HG03045 (cell line): ENCODE measurements around the gene ACVR2B.

ENCODE experiments used
- ATAC-seq: cut with Tn5 transposase; IDR thresholded peaks from one replicate; pipeline ENCODE4 v1.9.1; 2021; ENCODE audit warnings: mild to moderate bottlenecking, moderate library complexity; ENCODE audit not compliant: unreplicated experiment

ACVR2B gene

DNA sequence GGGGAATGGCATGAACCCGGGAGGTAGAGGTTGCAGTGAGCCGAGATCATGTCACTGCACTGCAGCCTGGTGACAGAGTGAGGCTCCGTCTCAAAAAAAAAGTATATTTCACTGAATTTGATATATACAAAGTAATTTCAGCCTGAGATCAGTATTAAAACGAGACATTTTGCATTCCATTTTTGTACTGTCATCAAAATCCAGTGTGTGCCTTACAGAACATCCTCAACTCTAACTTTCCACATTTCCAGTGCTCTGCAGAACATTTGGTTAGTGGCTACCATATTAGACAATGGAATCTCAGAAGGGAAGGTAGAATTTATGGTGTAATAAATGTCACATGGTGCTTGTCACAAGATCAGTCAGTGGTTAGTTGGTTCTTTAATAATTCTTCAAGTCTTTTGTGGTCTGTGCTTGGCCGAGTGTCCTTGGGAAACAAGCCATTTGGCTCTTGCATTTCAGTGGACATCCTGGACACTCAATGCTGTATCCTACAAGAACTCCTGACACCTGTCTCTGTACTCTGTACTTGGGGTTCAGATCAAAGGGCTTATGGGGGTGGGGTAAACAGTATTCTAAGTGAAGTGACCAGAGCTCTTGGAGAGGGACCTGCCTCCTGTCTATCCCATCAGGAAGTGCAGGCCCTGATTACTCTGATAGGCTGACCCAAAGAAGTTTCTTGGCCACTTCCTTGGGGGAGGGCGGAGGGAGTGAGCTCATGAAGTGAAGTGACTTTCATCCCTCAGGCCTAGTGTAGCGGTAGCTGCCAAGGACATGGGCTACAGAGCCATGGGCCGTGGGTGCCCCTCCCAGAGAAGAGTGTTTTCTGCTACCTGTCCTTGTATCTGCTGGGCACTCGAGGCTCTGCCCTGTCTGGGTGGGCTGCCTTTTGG, 3.7 kb downstream of the ACVR2B start:
- no peak for ATAC-seq

DNA sequence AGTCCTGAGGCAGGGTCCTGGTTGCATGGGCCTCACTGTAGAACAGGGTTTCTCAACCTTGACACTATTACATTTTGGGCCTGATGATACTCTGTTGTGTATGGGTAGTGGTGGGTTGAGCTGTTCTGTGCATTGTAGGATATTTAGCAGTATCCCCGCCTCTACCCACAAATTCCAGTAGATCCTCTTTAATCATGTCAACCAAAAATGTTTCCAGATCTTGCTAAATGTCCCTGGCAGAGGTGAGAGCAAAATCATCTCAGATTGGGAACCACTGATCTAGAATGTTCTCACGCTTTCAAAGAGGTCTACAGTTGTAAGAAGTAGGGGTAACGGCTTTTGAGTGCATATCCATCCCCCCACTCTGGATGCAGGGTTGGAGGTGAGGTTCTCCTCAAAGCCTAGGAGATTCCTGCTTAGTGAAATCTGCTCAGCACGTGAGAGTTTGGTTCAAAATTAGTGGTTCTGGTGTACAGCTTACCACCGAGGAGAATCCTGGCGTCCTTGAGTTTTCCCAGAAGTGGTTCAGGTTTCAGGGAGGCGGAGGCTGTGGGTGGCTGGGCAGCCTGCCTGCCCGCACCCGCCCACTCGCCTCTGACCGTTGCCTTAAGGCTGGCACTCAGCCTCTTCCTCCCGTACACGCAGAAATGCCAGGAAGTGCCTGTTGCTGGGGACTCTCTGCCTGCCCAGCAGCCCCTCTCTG, 5.3 kb downstream of the ACVR2B start:
- ATAC-seq = no peak

DNA sequence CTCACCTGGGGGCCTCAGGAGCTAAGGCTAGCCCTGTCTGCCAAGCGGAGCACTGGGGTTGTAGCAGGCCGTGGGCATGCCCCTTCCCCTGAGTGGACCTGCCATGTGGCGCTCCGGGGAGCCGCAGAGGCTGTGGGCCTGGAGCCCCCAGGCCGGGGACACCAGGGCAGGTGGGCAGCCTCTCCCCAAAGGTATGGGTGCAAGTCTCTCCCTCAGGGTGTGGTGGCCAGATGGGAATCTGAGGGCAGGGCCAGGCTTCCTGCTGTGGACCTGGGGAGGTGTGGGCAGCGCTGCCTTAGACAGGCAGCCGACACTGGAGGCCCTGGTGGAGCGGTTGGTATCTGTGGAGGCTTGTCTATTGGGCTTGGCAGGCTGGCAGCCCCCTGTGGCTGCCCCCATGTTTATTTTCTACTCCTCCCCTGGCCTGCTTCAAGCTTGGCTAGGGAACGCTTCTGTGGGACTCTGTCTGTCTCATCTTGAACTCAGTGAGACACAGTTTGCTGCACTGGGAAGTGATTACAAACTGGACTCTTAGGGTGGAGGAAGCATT, 5.9 kb downstream of the ACVR2B start:
- ATAC-seq = no peak

DNA sequence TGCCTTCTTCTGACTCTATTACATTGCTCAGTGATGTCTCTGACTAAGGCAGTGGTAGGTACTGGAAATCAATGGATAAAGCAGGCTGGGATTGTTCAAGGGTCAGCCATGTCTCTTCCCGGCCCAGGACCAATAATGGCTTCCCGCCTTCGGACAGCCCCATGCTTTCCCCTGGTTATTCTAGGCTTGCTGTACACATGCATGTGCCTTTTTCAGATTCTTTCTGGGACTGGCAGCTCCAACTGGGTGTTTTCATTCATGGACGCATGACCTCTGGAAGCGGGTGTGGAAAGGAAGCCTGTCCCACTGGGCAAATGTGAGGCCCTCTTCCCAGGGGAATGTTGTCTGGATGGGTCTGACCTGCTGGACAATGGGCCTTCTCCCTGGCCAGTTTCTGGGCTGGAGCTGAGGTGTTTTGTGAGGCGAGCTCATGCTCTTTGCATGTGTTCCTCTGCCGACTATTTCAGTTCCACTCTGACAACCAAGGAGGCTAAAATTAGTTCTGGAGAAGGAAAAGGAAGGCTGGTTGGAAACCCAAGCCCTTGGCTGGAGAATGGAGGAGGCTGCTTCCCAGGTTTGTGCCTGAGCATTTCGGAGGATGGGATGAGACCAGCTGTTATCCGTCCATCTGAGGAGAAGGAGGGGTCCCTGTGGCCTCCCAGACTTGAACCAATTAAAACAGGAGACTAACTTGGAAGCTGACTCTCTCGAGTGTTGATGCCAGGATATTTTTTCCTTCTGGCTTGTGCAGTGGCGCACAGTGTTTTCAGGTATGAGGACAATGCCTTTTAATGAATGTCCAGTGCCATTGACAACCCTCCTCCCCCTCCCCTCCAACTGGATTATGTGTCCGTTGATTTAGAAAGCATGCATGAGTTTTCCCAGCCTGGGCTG, 6.9 kb downstream of the ACVR2B start:
- ATAC-seq = no peak

GRCh38 chr3:38465588-38466154, 12.0 kb downstream of the ACVR2B start:
- no peak for ATAC-seq

DNA sequence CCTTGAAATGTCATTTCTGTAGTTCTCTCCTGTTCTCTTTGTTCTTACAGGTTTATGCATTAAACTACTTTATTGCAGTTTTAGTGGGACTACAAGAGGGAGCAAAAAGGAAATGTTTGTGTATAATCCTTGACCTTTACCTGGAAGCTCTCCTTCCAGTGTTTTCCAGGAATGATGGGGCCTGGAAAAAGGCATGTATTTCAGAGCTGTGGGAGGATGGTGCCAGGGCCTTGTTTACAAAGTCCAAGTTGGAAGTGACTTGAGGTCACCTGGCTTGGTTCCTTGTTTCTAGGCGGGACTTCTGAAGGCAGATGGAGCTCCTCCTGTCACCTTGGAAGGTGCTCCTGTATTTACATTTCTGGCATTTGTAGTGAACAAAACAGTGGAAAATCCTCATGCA, 15.1 kb downstream of the ACVR2B start:
- ATAC-seq = no peak

- no peak for ATAC-seq
Observed at GRCh38 chr3:38469852-38470251, 16.2 kb downstream of the ACVR2B start.

DNA sequence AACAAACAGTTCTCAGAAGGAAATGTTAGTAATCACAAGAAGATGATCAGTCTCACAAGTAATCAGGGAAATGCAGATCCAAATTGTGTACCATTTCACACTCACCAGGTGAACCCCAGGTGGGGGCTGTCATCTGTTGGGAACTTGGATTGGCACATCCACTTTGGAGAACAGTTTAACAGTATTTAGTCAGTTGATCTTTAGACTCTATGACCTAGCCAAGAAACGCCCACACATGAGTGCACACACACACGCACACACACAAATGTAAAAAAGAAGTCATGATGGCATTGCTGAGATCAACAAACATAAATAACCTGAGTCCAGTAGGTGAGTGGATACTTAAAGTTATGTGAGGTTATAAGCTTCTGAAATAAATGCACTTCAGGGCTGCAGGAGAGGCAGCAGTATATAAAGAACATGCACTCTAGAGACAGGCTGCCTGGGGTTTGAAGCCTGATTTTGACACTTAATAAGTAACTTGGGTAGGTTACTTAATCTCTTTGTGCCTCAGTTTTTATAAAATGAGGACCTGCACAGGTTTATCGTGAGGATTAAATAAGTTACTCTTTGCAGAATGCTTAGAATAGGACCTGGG, 17.7 kb downstream of the ACVR2B start:
- ATAC-seq = no peak

DNA sequence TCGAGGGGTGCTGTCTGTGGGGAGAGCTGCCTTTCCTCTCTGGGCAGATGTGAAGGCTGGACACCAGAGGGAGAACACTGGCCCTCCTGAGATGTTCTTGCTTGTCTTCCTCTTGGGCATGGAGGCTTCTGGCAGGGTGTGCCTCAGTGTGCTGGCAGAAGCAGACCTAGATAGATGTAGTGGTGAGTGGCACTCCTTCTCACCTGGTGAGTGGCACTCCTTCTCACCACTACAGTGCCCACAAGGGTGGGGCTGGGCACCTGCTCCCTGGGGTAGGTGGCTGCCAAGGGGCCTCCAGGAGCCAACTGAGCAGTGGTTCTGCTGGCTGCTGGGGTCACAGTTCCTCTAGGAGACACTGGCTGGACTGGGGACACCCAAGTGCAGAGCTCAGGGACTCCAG, 18.7 kb downstream of the ACVR2B start:
- ATAC-seq = no peak

- no peak for ATAC-seq
Observed at GRCh38 chr3:38473229-38473628, 19.5 kb downstream of the ACVR2B start.

- no peak for ATAC-seq
Observed at GRCh38 chr3:38474928-38475605, 21.4 kb downstream of the ACVR2B start.

- ATAC-seq = no peak
Observed at GRCh38 chr3:38475716-38476115, 22.0 kb downstream of the ACVR2B start.

GRCh38 chr3:38476157-38476756, 22.6 kb downstream of the ACVR2B start:
- ATAC-seq = no peak

DNA sequence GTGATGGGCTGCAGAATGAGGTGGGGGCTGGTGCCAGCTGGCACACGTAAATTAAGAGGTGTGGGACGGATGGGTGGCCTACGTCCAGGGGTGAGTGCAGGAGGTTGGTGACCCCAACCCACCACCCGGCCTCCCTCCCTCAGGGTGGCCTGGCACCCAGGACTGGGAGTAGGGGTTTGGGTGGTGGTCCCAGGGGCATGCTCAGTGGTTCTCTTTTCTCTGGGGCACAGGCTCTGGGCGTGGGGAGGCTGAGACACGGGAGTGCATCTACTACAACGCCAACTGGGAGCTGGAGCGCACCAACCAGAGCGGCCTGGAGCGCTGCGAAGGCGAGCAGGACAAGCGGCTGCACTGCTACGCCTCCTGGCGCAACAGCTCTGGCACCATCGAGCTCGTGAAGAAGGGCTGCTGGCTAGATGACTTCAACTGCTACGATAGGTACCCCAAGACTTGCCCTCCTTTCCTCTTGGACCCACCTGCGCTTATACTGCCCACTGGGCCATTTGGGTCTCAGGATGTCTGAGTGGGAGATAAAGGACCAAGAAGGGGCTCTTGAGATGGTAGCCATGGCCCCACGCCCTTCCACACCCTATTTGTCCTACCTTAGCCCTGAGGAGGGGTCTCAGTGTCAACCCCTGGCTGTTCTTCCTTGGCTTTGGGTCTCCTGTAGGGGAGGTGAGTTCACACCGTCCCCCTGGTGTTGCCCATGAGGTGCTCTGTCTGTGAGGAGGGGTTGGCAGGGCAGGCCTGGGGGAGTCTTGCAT, 23.5 kb downstream of the ACVR2B start:
- ATAC-seq = no peak

DNA sequence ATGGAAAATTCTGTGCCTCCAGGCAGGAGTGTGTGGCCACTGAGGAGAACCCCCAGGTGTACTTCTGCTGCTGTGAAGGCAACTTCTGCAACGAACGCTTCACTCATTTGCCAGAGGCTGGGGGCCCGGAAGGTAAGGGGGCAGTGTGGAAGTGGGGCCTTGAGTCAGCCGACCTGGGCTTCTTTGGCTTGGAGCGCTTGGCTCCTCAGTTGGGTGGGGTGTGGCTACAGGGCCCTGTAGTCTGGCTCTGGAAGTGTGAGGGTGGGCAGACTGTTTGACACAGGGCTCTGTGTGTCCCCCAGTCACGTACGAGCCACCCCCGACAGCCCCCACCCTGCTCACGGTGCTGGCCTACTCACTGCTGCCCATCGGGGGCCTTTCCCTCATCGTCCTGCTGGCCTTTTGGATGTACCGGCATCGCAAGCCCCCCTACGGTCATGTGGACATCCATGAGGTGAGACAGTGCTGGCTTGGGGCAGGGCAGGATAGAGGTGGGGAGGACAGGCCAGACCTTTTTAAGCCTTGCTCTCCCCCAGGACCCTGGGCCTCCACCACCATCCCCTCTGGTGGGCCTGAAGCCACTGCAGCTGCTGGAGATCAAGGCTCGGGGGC, 24.3 kb downstream of the ACVR2B start:
- no peak for ATAC-seq

- no peak for ATAC-seq
Observed at GRCh38 chr3:38478901-38479300, 25.2 kb downstream of the ACVR2B start.

- ATAC-seq = peak; percentile 63
Observed at GRCh38 chr3:38479431-38480092, 25.9 kb downstream of the ACVR2B start.

GRCh38 chr3:38480093-38480445, 26.4 kb downstream of the ACVR2B start:
- ATAC-seq = no peak
